Measurements from ENCODE around the gene BCL7B.

DNA sequence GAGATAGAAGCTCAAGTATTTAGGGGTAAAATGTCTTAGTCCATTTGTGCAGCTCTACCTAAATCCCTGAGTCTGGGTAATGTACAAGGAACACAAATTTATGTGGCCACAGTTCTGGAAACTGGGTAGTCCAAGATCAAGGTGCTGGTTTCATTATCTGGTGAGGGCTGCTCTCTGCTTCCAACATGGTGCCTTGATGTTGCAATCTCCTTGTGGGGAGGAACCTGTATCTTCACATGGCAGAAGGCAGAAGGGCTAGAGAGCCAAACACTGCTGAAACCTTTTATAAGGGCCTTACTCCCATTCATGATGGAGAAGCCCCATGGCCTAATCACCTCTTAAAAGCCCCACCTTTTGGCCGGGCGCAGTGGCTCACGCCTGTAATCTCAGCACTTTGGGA is 26.7 kb downstream of the BCL7B start:
- TF ChIP-seq, protein P1, sequence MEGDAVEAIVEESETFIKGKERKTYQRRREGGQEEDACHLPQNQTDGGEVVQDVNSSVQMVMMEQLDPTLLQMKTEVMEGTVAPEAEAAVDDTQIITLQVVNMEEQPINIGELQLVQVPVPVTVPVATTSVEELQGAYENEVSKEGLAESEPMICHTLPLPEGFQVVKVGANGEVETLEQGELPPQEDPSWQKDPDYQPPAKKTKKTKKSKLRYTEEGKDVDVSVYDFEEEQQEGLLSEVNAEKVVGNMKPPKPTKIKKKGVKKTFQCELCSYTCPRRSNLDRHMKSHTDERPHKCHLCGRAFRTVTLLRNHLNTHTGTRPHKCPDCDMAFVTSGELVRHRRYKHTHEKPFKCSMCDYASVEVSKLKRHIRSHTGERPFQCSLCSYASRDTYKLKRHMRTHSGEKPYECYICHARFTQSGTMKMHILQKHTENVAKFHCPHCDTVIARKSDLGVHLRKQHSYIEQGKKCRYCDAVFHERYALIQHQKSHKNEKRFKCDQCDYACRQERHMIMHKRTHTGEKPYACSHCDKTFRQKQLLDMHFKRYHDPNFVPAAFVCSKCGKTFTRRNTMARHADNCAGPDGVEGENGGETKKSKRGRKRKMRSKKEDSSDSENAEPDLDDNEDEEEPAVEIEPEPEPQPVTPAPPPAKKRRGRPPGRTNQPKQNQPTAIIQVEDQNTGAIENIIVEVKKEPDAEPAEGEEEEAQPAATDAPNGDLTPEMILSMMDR (conservative IDR thresholded peaks at IDR 0.05; ENCODE audit: low read depth, low read length), result no peak
- TF ChIP-seq BHLHE40 (IDR thresholded peaks at IDR 0.05; ENCODE audit: low read depth, low read length) (no peak), POLR2A (IDR thresholded peaks at IDR 0.05; ENCODE audit: low read depth, low read length) (no peak), USF2 (IDR thresholded peaks at IDR 0.05; ENCODE audit: low read depth, low read length) (no peak), RCOR1 (IDR thresholded peaks at IDR 0.05; ENCODE audit: insufficient replicate concordance, low read length) (no peak)
